GM18858 (cell line): Measurements from ENCODE around the gene GFRA4.

Source experiments
- ATAC-seq: cut with Tn5 transposase; IDR thresholded peaks from one replicate; pipeline ENCODE4 v1.9.1; 2021; ENCODE audit not compliant: unreplicated experiment

Gene GFRA4

GRCh38 chr20:3663031-3663701 lies at the start of gene GFRA4:
TSS of gene GFRA4 (minus strand) at chr20:3663399. CDS start at chr20:3663399, 0 bp downstream.
- ATAC-seq: no peak

- ATAC-seq: no peak
Observed at GRCh38 chr20:3712279-3712873, 49.2 kb upstream of the GFRA4 start, which contains the start of gene SIGLEC1. TSS of gene SIGLEC1 (minus strand) at chr20:3712600. CDS start at chr20:3707128, 5,472 bp downstream.

- ATAC-seq: no peak
Observed at GRCh38 chr20:3711484-3711941, 48.3 kb upstream of the GFRA4 start.

GRCh38 chr20:3710703-3711483 lies 47.7 kb upstream of the GFRA4 start:
- no peak for ATAC-seq

- no peak for ATAC-seq
Observed at GRCh38 chr20:3710011-3710466, 46.8 kb upstream of the GFRA4 start.

GRCh38 chr20:3707508-3707899 lies 44.3 kb upstream of the GFRA4 start:
- ATAC-seq: no peak

GRCh38 chr20:3706774-3707507 lies 43.7 kb upstream of the GFRA4 start:
- ATAC-seq: no peak

GRCh38 chr20:3705970-3706739 lies 43.0 kb upstream of the GFRA4 start:
- ATAC-seq: no peak

- no peak for ATAC-seq
Observed at GRCh38 chr20:3705491-3705969, 42.3 kb upstream of the GFRA4 start.

GRCh38 chr20:3704087-3704486 lies 40.9 kb upstream of the GFRA4 start:
- ATAC-seq: no peak

GRCh38 chr20:3702611-3703391 lies 39.6 kb upstream of the GFRA4 start:
- no peak for ATAC-seq

GRCh38 chr20:3701061-3701998 lies 38.1 kb upstream of the GFRA4 start:
- no peak for ATAC-seq

GRCh38 chr20:3699037-3699436 lies 35.8 kb upstream of the GFRA4 start:
- ATAC-seq: no peak

- no peak for ATAC-seq
Observed at GRCh38 chr20:3698591-3699001, 35.4 kb upstream of the GFRA4 start.

- ATAC-seq: no peak
Observed at GRCh38 chr20:3697588-3698305, 34.5 kb upstream of the GFRA4 start.

GRCh38 chr20:3696745-3697587 lies 33.8 kb upstream of the GFRA4 start:
- ATAC-seq: no peak

GRCh38 chr20:3696200-3696599 lies 33.0 kb upstream of the GFRA4 start:
- no peak for ATAC-seq
